Endothelial cell (in vitro differentiated cells): ENCODE data around the gene TAS2R38. TPM values are rescaled to one million over a fixed set of nuclear protein-coding genes. Genes with fewer than 3 reads are reported as not detected.
"Not testable (repeated sequence)": the region's sequence is repeated elsewhere in the genome, so short reads cannot be mapped to it uniquely, and the experiment has no call there.

ENCODE experiments used
- DNase-seq: peaks from one replicate; pipeline ENCODE4 v3.0.0; 2021; ENCODE audit warnings: low spot score
- H3K27ac Mint-ChIP-seq: one replicate; pipeline ENCODE4 v1.8.0; 2021; ENCODE audit warnings: mixed read lengths, inconsistent platforms; ENCODE audit not compliant: unreplicated experiment
- H3K27me3 Mint-ChIP-seq: one replicate; pipeline ENCODE4 v1.8.0; 2021; ENCODE audit warnings: mild to moderate bottlenecking, moderate library complexity, mixed read lengths, inconsistent platforms; ENCODE audit not compliant: unreplicated experiment
- H3K36me3 Mint-ChIP-seq: one replicate; pipeline ENCODE4 v1.8.0; 2021; ENCODE audit warnings: mild to moderate bottlenecking, low read depth, mixed read lengths, inconsistent platforms; ENCODE audit not compliant: unreplicated experiment
- H3K4me1 Mint-ChIP-seq: one replicate; pipeline ENCODE4 v1.8.0; 2021; ENCODE audit warnings: mild to moderate bottlenecking, mixed read lengths, inconsistent platforms; ENCODE audit not compliant: unreplicated experiment
- H3K4me3 Mint-ChIP-seq: one replicate; pipeline ENCODE4 v1.8.0; 2021; ENCODE audit warnings: mild to moderate bottlenecking, mixed read lengths, inconsistent platforms; ENCODE audit not compliant: unreplicated experiment
- H3K9me3 Mint-ChIP-seq: one replicate; pipeline ENCODE4 v1.8.0; 2021; ENCODE audit warnings: mixed read lengths, inconsistent platforms; ENCODE audit not compliant: unreplicated experiment
- CTCF ChIP-seq: fragments of 200-600 bp; sonication (generic); IDR thresholded peaks from one replicate; pipeline ENCODE4 v1.5.0; 2021; ENCODE audit warnings: antibody characterized with exemption; ENCODE audit not compliant: unreplicated experiment
- total RNA-seq: library from RNA; stranded (reverse); fragmentation: NEBNext Ultra II Directional; extraction: Animal tissue kit (Norgen Biotek cat#: 25700); gene quantifications from one replicate; pipeline ENCODE4 v1.2.1, GENCODE V29; 2021; ENCODE audit not compliant: unreplicated experiment

The TAS2R38 gene
- total RNA-seq, 1 donor from 2014 or later, result not detected

GRCh38 chr7:141990011-141990725 is 16.6 kb upstream of the TAS2R38 start:
- H3K4me1 Mint-ChIP-seq, result peaks cover 15% of the 10 kb centered on the region
- no peaks in the 10 kb centered on the region for H3K9me3 Mint-ChIP-seq
- no peaks in the 10 kb centered on the region for H3K36me3 Mint-ChIP-seq
- peaks cover 2% of the 10 kb centered on the region for H3K27me3 Mint-ChIP-seq
- TF ChIP-seq CTCF, result no peak
- DNase-seq, result no peak
- H3K27ac Mint-ChIP-seq, result no peak overlapping the region
- H3K4me3 Mint-ChIP-seq, result no peak overlapping the region

GRCh38 chr7:141987803-141988202 is 14.2 kb upstream of the TAS2R38 start:
- not testable (repeated sequence) for H3K9me3 Mint-ChIP-seq, DNase-seq, H3K27me3 Mint-ChIP-seq, H3K27ac Mint-ChIP-seq, H3K4me3 Mint-ChIP-seq, H3K36me3 Mint-ChIP-seq
- H3K4me1 Mint-ChIP-seq, result peaks cover 15% of the 10 kb centered on the region

DNA sequence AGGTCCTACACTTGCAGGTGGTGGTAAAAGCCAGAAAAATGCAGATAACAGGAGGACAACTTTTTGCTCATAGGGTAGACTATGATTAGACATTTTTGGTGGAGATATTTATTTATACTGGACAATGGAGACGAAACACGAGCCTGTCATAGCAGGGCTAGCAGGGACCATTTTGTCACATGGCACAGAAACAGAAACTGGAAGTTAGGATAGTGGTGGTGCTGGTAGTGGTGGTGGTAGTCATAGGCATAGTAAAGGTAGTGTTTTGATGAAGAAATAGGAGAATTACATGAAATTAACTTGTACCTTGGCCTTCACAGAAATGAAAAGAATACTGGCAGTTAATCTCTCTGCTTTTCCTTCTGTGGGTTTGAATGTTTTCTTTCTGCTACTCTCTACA is 13.3 kb upstream of the TAS2R38 start:
- TF ChIP-seq CTCF, result no peak
- peaks cover 15% of the 10 kb centered on the region for H3K4me1 Mint-ChIP-seq
- H3K27ac Mint-ChIP-seq, result no peak overlapping the region
- no peaks in the 10 kb centered on the region for H3K36me3 Mint-ChIP-seq
- no peaks in the 10 kb centered on the region for H3K9me3 Mint-ChIP-seq
- H3K4me3 Mint-ChIP-seq, result no peak overlapping the region
- H3K27me3 Mint-ChIP-seq, result peaks cover 2% of the 10 kb centered on the region
- no peak for DNase-seq

DNA sequence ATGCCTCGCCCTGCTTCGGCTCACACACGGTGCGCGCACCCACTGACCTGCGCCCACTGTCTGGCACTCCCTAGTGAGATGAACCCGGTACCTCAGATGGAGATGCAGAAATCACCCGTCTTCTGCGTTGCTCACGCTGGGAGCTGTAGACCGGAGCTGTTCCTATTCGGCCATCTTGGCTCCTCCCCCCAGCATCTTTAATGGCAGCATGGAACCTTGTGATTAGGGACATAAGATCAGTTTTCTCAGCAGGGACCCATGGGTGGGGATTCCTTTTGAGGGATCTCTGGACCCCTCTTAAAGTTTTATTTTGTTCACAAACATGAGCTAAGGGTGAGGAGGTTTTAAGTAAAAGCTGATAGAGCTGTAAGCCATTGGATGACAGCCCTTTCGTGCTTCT is 12.4 kb upstream of the TAS2R38 start:
- not testable (repeated sequence) for H3K36me3 Mint-ChIP-seq, H3K4me3 Mint-ChIP-seq, DNase-seq, H3K9me3 Mint-ChIP-seq, H3K27ac Mint-ChIP-seq, H3K27me3 Mint-ChIP-seq
- H3K4me1 Mint-ChIP-seq, result peaks cover 12% of the 10 kb centered on the region

DNA sequence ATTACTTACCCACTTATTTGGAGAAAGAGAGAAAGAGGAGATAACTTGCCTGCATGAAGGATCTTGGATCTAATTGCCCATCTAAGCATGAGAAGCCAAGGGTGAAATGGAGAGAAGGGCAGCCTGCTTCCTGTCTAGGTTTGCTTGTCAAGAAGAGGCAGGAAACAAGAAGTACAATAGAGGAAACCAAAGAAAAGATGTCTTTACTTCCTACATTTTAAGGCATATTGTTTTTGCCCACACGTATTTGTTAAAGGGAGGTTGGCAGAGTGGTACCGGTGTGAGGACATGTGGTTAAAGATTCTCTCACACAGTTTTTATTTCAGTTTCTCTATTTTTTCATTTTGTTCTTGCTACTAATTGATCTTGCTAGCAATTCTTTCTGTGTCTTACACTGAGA is 6.0 kb upstream of the TAS2R38 start:
- H3K36me3 Mint-ChIP-seq, result no peaks in the 10 kb centered on the region
- no peak overlapping the region for H3K27ac Mint-ChIP-seq
- no peaks in the 10 kb centered on the region for H3K9me3 Mint-ChIP-seq
- no peak overlapping the region for H3K4me3 Mint-ChIP-seq
- no peak for TF ChIP-seq CTCF
- H3K4me1 Mint-ChIP-seq, result peaks cover 11% of the 10 kb centered on the region
- no peaks in the 10 kb centered on the region for H3K27me3 Mint-ChIP-seq
- no peak for DNase-seq

GRCh38 chr7:141978351-141978750 is 4.8 kb upstream of the TAS2R38 start:
- H3K36me3 Mint-ChIP-seq, result no peaks in the 10 kb centered on the region
- H3K9me3 Mint-ChIP-seq, result no peaks in the 10 kb centered on the region
- TF ChIP-seq CTCF, result no peak
- no peak overlapping the region for H3K4me3 Mint-ChIP-seq
- no peak overlapping the region for H3K27ac Mint-ChIP-seq
- peaks cover 11% of the 10 kb centered on the region for H3K4me1 Mint-ChIP-seq
- H3K27me3 Mint-ChIP-seq, result no peaks in the 10 kb centered on the region
- no peak for DNase-seq
